NCI-H1417 treated with DMSO at 0.1 percent for 48 hours (cell line): Measurements from ENCODE around the gene DDX1.

Experiments used
- DNase-seq: peaks from one replicate; lab custom pipeline; 2025; lab: John Stamatoyannopoulos, UW

Gene DDX1

GRCh38 chr2:15630121-15630977 lies 38.7 kb downstream of the DDX1 start:
- DNase-seq = no peak

- DNase-seq = no peak
Observed at GRCh38 chr2:15630978-15631719, 39.5 kb downstream of the DDX1 start.

- DNase-seq = no peak
Observed at GRCh38 chr2:15631883-15632282, 40.2 kb downstream of the DDX1 start.

GRCh38 chr2:15633043-15633970 lies 41.6 kb downstream of the DDX1 start:
- DNase-seq = no peak

GRCh38 chr2:15633971-15634346 lies 42.3 kb downstream of the DDX1 start:
- DNase-seq = no peak

GRCh38 chr2:15634846-15635490 lies 43.3 kb downstream of the DDX1 start:
- no peak for DNase-seq

- no peak for DNase-seq
Observed at GRCh38 chr2:15636972-15637785, 45.5 kb downstream of the DDX1 start.

- DNase-seq = no peak
Observed at GRCh38 chr2:15638720-15639119, 47.1 kb downstream of the DDX1 start.

- DNase-seq = no peak
Observed at GRCh38 chr2:15639323-15640251, 47.9 kb downstream of the DDX1 start.

GRCh38 chr2:15640261-15640711 lies 48.6 kb downstream of the DDX1 start:
- DNase-seq = no peak

GRCh38 chr2:15640784-15641183 lies 49.1 kb downstream of the DDX1 start:
- no peak for DNase-seq

- no peak for DNase-seq
Observed at GRCh38 chr2:15641530-15641982, 49.9 kb downstream of the DDX1 start.

- no peak for DNase-seq
Observed at GRCh38 chr2:15642011-15642814, 50.5 kb downstream of the DDX1 start.

- no peak for DNase-seq
Observed at GRCh38 chr2:15642815-15643500, 51.3 kb downstream of the DDX1 start.

- no peak for DNase-seq
Observed at GRCh38 chr2:15643791-15644585, 52.3 kb downstream of the DDX1 start.

GRCh38 chr2:15645300-15645699 lies 53.6 kb downstream of the DDX1 start:
- DNase-seq = no peak

GRCh38 chr2:15645720-15646385 lies 54.2 kb downstream of the DDX1 start:
- DNase-seq = no peak
